HUES6 (cell line): Measurements from ENCODE around the gene CRIM1.

Source experiments
- H3K27ac ChIP-seq: 2 replicates; pipeline ENCODE4 v1.7.0; 2013; ENCODE audit warnings: low read depth, mild to moderate bottlenecking, low read length, inconsistent platforms
- H3K27me3 ChIP-seq: 2 replicates; pipeline ENCODE4 v1.6.1; 2013; ENCODE audit warnings: low read length; ENCODE audit not compliant: control insufficient read depth, insufficient read depth
- H3K36me3 ChIP-seq: 2 replicates; pipeline ENCODE4 v1.6.1; 2013; ENCODE audit warnings: low read length; ENCODE audit not compliant: control insufficient read depth, insufficient read depth
- H3K4me1 ChIP-seq: 2 replicates; pipeline ENCODE4 v1.6.1; 2013; ENCODE audit warnings: low read length; ENCODE audit not compliant: control insufficient read depth, insufficient read depth
- H3K4me3 ChIP-seq: 2 replicates; pipeline ENCODE4 v1.5.1; 2013; ENCODE audit warnings: low read depth, low read length
- H3K9ac ChIP-seq: one replicate; pipeline ENCODE4 v1.6.1; 2013; ENCODE audit warnings: mild to moderate bottlenecking, low read length
- H3K9me3 ChIP-seq: 2 replicates; pipeline ENCODE4 v1.6.1; 2013; ENCODE audit warnings: low read depth, low read length; ENCODE audit not compliant: control insufficient read depth, insufficient read depth

CRIM1 gene

GRCh38 chr2:36556842-36557241 is 201.3 kb downstream of the CRIM1 start:
- peaks cover 27% of the 10 kb centered on the region for H3K4me1 ChIP-seq
- no peaks in the 10 kb centered on the region for H3K27me3 ChIP-seq
- H3K4me3 ChIP-seq: no peak overlapping the region
- H3K9me3 ChIP-seq: no peaks in the 10 kb centered on the region
- H3K27ac ChIP-seq: no peak overlapping the region
- peaks cover 38% of the 10 kb centered on the region for H3K36me3 ChIP-seq
- no peak overlapping the region for H3K9ac ChIP-seq

- Histone ChIP-seq H3K9me3 (no peaks in the 10 kb centered on the region), H3K4me1 (peaks cover 46% of the 10 kb centered on the region), H3K4me3 (no peak overlapping the region), H3K9ac (no peak overlapping the region), H3K27ac (no peak overlapping the region), H3K27me3 (no peaks in the 10 kb centered on the region), H3K36me3 (peaks cover 19% of the 10 kb centered on the region)
Observed at GRCh38 chr2:36559221-36559942, 203.8 kb downstream of the CRIM1 start.

DNA sequence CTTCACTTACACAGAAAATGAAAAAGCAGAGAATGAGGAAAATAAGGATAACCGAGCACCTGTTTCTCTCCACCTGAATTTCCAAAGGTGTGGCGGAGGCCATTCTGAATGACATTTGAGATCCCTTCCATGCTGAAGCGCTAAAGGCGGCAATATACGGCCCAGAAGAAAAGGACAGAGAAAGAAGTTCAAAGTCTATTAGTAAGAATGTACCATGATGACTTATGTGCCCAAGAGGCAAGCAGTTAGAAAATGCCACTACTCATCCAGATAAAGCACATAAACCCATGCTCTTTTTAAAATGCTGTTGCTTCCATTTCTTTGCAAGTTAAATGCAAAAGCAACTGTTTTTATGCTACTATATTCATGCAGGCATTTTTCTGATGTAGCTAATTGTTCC is 205.1 kb downstream of the CRIM1 start:
- Histone ChIP-seq H3K27me3 (no peaks in the 10 kb centered on the region), H3K9me3 (no peaks in the 10 kb centered on the region), H3K4me3 (no peak overlapping the region), H3K9ac (no peak overlapping the region), H3K4me1 (peaks cover 55% of the 10 kb centered on the region), H3K27ac (peak overlapping the region; percentile 29; the same call in 1 of the 2 replicates), H3K36me3 (peaks cover 11% of the 10 kb centered on the region)

- no peaks in the 10 kb centered on the region for H3K9me3 ChIP-seq
- H3K27ac ChIP-seq: peak overlapping the region; percentile 73; the same call in 1 of the 2 replicates
- H3K9ac ChIP-seq: no peak overlapping the region
- peaks cover 9% of the 10 kb centered on the region; the same call in 1 of the 2 replicates for H3K36me3 ChIP-seq
- H3K4me3 ChIP-seq: no peak overlapping the region
- no peaks in the 10 kb centered on the region for H3K27me3 ChIP-seq
- peaks cover 55% of the 10 kb centered on the region for H3K4me1 ChIP-seq
Observed at GRCh38 chr2:36561237-36561944, 205.8 kb downstream of the CRIM1 start.

DNA sequence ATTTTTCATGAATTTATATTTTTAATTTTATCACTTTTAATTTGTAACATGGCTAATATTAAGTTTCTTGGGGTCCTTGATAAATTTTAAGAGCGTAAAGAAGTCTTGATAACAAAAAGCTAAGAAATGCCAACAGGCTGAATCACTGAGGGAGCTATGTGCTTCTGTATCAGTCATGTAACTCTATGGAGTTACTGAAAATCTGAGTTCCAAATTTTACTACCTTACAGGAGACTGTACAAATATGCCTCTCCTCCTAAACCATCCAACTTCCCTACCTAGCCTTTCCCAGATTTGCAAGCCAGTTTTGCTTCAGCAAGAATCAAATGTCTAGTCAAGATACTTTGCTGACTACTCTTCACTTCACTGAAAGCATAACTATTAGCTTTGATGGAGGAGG is 206.7 kb downstream of the CRIM1 start:
- H3K4me3 ChIP-seq: no peak overlapping the region
- peaks cover 13% of the 10 kb centered on the region; the same call in 1 of the 2 replicates for H3K36me3 ChIP-seq
- H3K4me1 ChIP-seq: peaks cover 55% of the 10 kb centered on the region
- no peak overlapping the region for H3K9ac ChIP-seq
- no peaks in the 10 kb centered on the region for H3K27me3 ChIP-seq
- no peaks in the 10 kb centered on the region for H3K9me3 ChIP-seq
- peak overlapping the region; percentile 28; the same call in 1 of the 2 replicates for H3K27ac ChIP-seq

DNA sequence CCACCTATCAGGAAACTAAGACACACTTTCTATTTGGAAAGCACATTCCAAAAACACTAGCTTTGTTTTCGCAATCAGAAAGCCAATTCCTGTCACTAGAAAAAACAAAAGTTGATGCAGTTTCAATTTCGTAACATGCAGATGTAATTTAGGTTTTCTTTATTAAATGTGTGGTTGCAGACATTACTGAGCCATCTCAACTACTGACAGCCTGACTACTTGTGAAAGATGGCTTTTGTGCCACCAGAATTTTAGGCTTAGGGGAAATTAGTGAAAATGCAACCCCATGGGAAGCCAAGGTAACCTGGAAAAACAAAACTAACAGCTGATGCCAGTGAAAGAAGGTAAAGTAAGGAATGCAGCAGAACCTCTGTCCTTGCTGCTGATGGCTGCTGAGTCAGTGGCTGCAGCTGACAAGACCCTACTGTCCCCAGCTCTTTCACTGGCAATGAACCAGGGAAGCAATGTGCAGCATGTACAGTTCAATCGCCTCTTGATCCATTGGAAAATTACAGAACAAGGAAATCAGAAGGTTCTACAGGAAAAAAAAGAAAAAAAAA is 207.5 kb downstream of the CRIM1 start:
- Histone ChIP-seq H3K9ac (no peak overlapping the region), H3K36me3 (peaks cover 11% of the 10 kb centered on the region; the same call in 1 of the 2 replicates), H3K27ac (no peak overlapping the region), H3K4me3 (no peak overlapping the region), H3K27me3 (no peaks in the 10 kb centered on the region), H3K4me1 (peaks cover 55% of the 10 kb centered on the region), H3K9me3 (no peaks in the 10 kb centered on the region)

GRCh38 chr2:36564377-36564930 is 208.9 kb downstream of the CRIM1 start:
- Histone ChIP-seq H3K9me3 (no peaks in the 10 kb centered on the region), H3K36me3 (peaks cover 11% of the 10 kb centered on the region; the same call in 1 of the 2 replicates), H3K27me3 (no peaks in the 10 kb centered on the region), H3K4me3 (no peak overlapping the region), H3K27ac (no peak overlapping the region), H3K9ac (no peak overlapping the region), H3K4me1 (peaks cover 61% of the 10 kb centered on the region)

- Histone ChIP-seq H3K27me3 (no peaks in the 10 kb centered on the region), H3K9me3 (no peaks in the 10 kb centered on the region), H3K4me3 (no peak overlapping the region), H3K36me3 (peaks cover 14% of the 10 kb centered on the region), H3K4me1 (peaks cover 54% of the 10 kb centered on the region), H3K9ac (no peak overlapping the region), H3K27ac (no peak overlapping the region)
Observed at GRCh38 chr2:36565712-36566111, 210.1 kb downstream of the CRIM1 start.

- H3K4me1 ChIP-seq: peaks cover 42% of the 10 kb centered on the region
- H3K27ac ChIP-seq: no peak overlapping the region
- H3K4me3 ChIP-seq: no peak overlapping the region
- no peaks in the 10 kb centered on the region for H3K9me3 ChIP-seq
- peaks cover 21% of the 10 kb centered on the region for H3K36me3 ChIP-seq
- no peak overlapping the region for H3K9ac ChIP-seq
- no peaks in the 10 kb centered on the region for H3K27me3 ChIP-seq
Observed at GRCh38 chr2:36566887-36567286, 211.3 kb downstream of the CRIM1 start.

- peaks cover 36% of the 10 kb centered on the region for H3K4me1 ChIP-seq
- peaks cover 21% of the 10 kb centered on the region for H3K36me3 ChIP-seq
- H3K9me3 ChIP-seq: no peaks in the 10 kb centered on the region
- no peak overlapping the region for H3K27ac ChIP-seq
- no peak overlapping the region for H3K4me3 ChIP-seq
- H3K9ac ChIP-seq: no peak overlapping the region
- H3K27me3 ChIP-seq: no peaks in the 10 kb centered on the region
Observed at GRCh38 chr2:36567711-36568408, 212.3 kb downstream of the CRIM1 start.
